ENCODE measurements around the gene FAM107A. TPM values are rescaled to one million over a fixed set of nuclear protein-coding genes. Genes with fewer than 3 reads are reported as not detected.

Gene FAM107A
- total RNA-seq, 2 experiments from 2014 or later = not detected

GRCh38 chr3:58596834-58597518 lies 19.8 kb upstream of the FAM107A start:
- POLR2A ChIA-PET = no interaction called here
- CTCF ChIA-PET = no interaction called here

GRCh38 chr3:58594117-58594516 lies 16.9 kb upstream of the FAM107A start:
- CTCF ChIA-PET = no interaction called here
- POLR2A ChIA-PET = no interaction called here

GRCh38 chr3:58591517-58592510 lies 14.6 kb upstream of the FAM107A start:
- CTCF ChIA-PET = no interaction called here

GRCh38 chr3:58588030-58588614 lies 10.9 kb upstream of the FAM107A start:
- CTCF ChIA-PET = no interaction called here

More at GRCh38 chr3:58591517-58592510, 14.6 kb upstream of the FAM107A start:
- POLR2A ChIA-PET = no interaction called here

GRCh38 chr3:58586776-58587192 lies 9.6 kb upstream of the FAM107A start:
- POLR2A ChIA-PET = no interaction called here

More at GRCh38 chr3:58588030-58588614, 10.9 kb upstream of the FAM107A start:
- POLR2A ChIA-PET = no interaction called here

GRCh38 chr3:58585994-58586393 lies 8.8 kb upstream of the FAM107A start:
- CTCF ChIA-PET = no interaction called here
- POLR2A ChIA-PET = no interaction called here

More at GRCh38 chr3:58586776-58587192, 9.6 kb upstream of the FAM107A start:
- CTCF ChIA-PET = no interaction called here

- CTCF ChIA-PET = interaction anchor here (0.8 to 1.0 kb wide), 2 partner anchors 13 to 45 kb away, joined by 3 read pairs; no protein-coding TSS in a partner anchor
Observed at GRCh38 chr3:58585005-58585786, 8.0 kb upstream of the FAM107A start.

GRCh38 chr3:58584690-58585004 lies 7.5 kb upstream of the FAM107A start:
- POLR2A ChIA-PET = no interaction called here
- CTCF ChIA-PET = interaction anchor here (1.0 kb wide), 1 partner anchor 45 kb away, joined by 3 read pairs; no protein-coding TSS in a partner anchor

More at GRCh38 chr3:58585005-58585786, 8.0 kb upstream of the FAM107A start:
- POLR2A ChIA-PET = no interaction called here

GRCh38 chr3:58581328-58582091 lies 4.3 kb upstream of the FAM107A start:
- POLR2A ChIA-PET = no interaction called here
- CTCF ChIA-PET = interaction anchor here (2.6 kb wide), 1 partner anchor 12 kb away, joined by 17 read pairs; no protein-coding TSS in a partner anchor

GRCh38 chr3:58580826-58581327 lies 3.7 kb upstream of the FAM107A start:
- CTCF ChIA-PET = interaction anchor here (2.6 kb wide), 1 partner anchor 12 kb away, joined by 17 read pairs; no protein-coding TSS in a partner anchor
- POLR2A ChIA-PET = no interaction called here

- CTCF ChIA-PET = no interaction called here
- POLR2A ChIA-PET = no interaction called here
Observed at GRCh38 chr3:58578873-58579272, 1.7 kb upstream of the FAM107A start.

- ChIA-PET POLR2A (no interaction called here), CTCF (interaction anchor here (0.6 to 0.8 kb wide), 2 partner anchors 9 to 107 kb away, joined by 3 to 5 read pairs; no protein-coding TSS in a partner anchor)
Observed at GRCh38 chr3:58576716-58577115, 475 bp downstream of the FAM107A start.

GRCh38 chr3:58575971-58576652 lies 1.1 kb downstream of the FAM107A start:
- POLR2A ChIA-PET = no interaction called here
- CTCF ChIA-PET = interaction anchor here (0.5 to 0.8 kb wide), 3 partner anchors 8 to 106 kb away, joined by 3 to 5 read pairs (median 3); no protein-coding TSS in a partner anchor

GRCh38 chr3:58574682-58575081 lies 2.5 kb downstream of the FAM107A start:
- POLR2A ChIA-PET = no interaction called here

GRCh38 chr3:58574106-58574505 lies 3.1 kb downstream of the FAM107A start:
- ChIA-PET POLR2A (no interaction called here), CTCF (interaction anchor here (1.2 kb wide), 1 partner anchor 56 kb away, joined by 5 read pairs; no protein-coding TSS in a partner anchor)

More at GRCh38 chr3:58574682-58575081, 2.5 kb downstream of the FAM107A start:
- CTCF ChIA-PET = no interaction called here

- CTCF ChIA-PET = interaction anchor here (1.2 kb wide), 1 partner anchor 57 kb away, joined by 5 read pairs; no protein-coding TSS in a partner anchor
Observed at GRCh38 chr3:58573640-58574039, 3.6 kb downstream of the FAM107A start.

GRCh38 chr3:58572634-58573230 lies 4.5 kb downstream of the FAM107A start:
- CTCF ChIA-PET = interaction anchor here (1.0 to 1.2 kb wide), 2 partner anchors 13 to 58 kb away, joined by 3 to 5 read pairs; no protein-coding TSS in a partner anchor
- POLR2A ChIA-PET = no interaction called here

More at GRCh38 chr3:58573640-58574039, 3.6 kb downstream of the FAM107A start:
- POLR2A ChIA-PET = no interaction called here

Measured in activated CD8-positive, alpha-beta memory T cell treated with anti-CD3 and anti-CD28 coated beads for 36 hours (primary cell).